Activated CD8-positive, alpha-beta T cell treated with anti-CD3 and anti-CD28 coated beads, Interleukin-2, amount 10 ng/mL, durations not matched to agents 7 days and 5 days (primary cell): ENCODE results near the gene ASTN2. TPM values are rescaled to one million over a fixed set of nuclear protein-coding genes. Genes with fewer than 3 reads are reported as not detected.
"Not testable (repeated sequence)": the region's sequence is repeated elsewhere in the genome, so short reads cannot be mapped to it uniquely, and the experiment has no call there.

Experiments
- ATAC-seq: fragments of 150-1000 bp; cut with Tn5 transposase; one replicate; pipeline ENCODE4 v1.10.0; 2021; ENCODE audit warnings: moderate library complexity
- CTCF ChIA-PET: fragments of 350-600 bp; sonication (Branson Sonifier 250); formaldehyde crosslinking; loops from one replicate; lab custom pipeline; 2021; ENCODE audit warnings: antibody characterized with exemption; lab: Charles Lee
- POLR2A ChIA-PET: fragments of 350-600 bp; sonication (Branson Sonifier 250); formaldehyde crosslinking; loops from one replicate; lab custom pipeline; 2021; ENCODE audit warnings: antibody characterized with exemption; lab: Charles Lee
- DNase-seq: peaks from one replicate; pipeline ENCODE4 v3.0.0-alpha.2; 2020
- H3K27ac Mint-ChIP-seq: one replicate; pipeline ENCODE4 v1.8.0; 2021; ENCODE audit warnings: mild to moderate bottlenecking, mixed read lengths
- H3K27me3 Mint-ChIP-seq: one replicate; pipeline ENCODE4 v1.8.0; 2021; ENCODE audit warnings: low read depth, mixed read lengths
- H3K36me3 Mint-ChIP-seq: one replicate; pipeline ENCODE4 v1.8.0; 2021; ENCODE audit warnings: low read depth, mixed read lengths
- H3K4me1 Mint-ChIP-seq: one replicate; pipeline ENCODE4 v1.8.0; 2021; ENCODE audit warnings: low read depth, mixed read lengths
- H3K4me3 Mint-ChIP-seq: one replicate; pipeline ENCODE4 v1.8.0; 2021; ENCODE audit warnings: mild to moderate bottlenecking, mixed read lengths
- H3K9me3 Mint-ChIP-seq: one replicate; pipeline ENCODE4 v1.8.0; 2022; ENCODE audit warnings: mixed read lengths; ENCODE audit not compliant: insufficient read depth
- total RNA-seq, 2 experiments: library from RNA; stranded (reverse); gene quantifications; one replicate each; pipeline ENCODE4 v1.2.3, GENCODE V29; 2021

ASTN2 gene
- total RNA-seq, 2 experiments from 2014 or later, result 4.7 to 4.9 TPM

GRCh38 chr9:116934131-116934530 lies 480.7 kb downstream of the ASTN2 start:
- ChIA-PET POLR2A (no interaction called here), CTCF (no interaction called here)
- Mint-ChIP-seq H3K4me3 (no peak overlapping the region), H3K4me1 (no peaks in the 10 kb centered on the region), H3K9me3 (no peaks in the 10 kb centered on the region), H3K27ac (no peak overlapping the region), H3K27me3 (no peaks in the 10 kb centered on the region), H3K36me3 (no peaks in the 10 kb centered on the region)
- DNase-seq (no peak), ATAC-seq (no peak)

- DNase-seq (no peak), ATAC-seq (no peak)
- H3K9me3 Mint-ChIP-seq, result no peaks in the 10 kb centered on the region
- H3K27me3 Mint-ChIP-seq, result no peaks in the 10 kb centered on the region
- no peak overlapping the region for H3K4me3 Mint-ChIP-seq
- ChIA-PET POLR2A (no interaction called here), CTCF (no interaction called here)
- H3K4me1 Mint-ChIP-seq, result no peaks in the 10 kb centered on the region
- H3K36me3 Mint-ChIP-seq, result no peaks in the 10 kb centered on the region
- no peak overlapping the region for H3K27ac Mint-ChIP-seq
Observed at GRCh38 chr9:116933251-116933650, 481.6 kb downstream of the ASTN2 start.

GRCh38 chr9:116929621-116930020 lies 485.2 kb downstream of the ASTN2 start:
- DNase-seq (no peak), ATAC-seq (no peak)
- Mint-ChIP-seq H3K4me1 (no peaks in the 10 kb centered on the region), H3K4me3 (no peak overlapping the region), H3K27me3 (no peaks in the 10 kb centered on the region), H3K9me3 (no peaks in the 10 kb centered on the region), H3K27ac (no peak overlapping the region), H3K36me3 (no peaks in the 10 kb centered on the region)
- POLR2A ChIA-PET, result no interaction called here
- CTCF ChIA-PET, result no interaction called here

DNA sequence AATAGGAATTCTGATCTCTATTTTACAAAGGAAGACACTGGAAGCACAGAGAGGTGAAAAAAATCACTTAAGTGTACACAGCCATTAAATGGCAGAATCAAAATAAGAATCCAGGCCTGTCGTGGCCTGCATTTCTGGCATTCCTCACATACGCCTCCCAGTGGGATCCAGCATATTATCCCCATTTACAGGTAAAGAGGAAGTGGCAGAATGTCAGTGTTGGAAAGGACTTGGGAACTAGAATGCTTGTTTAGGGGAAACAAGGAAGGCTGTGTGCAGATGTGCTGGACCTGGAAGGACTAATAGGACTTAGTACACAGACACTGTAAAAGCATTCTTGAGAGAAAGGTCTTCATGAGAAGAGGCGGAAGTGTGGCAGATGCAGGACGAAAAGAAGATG lies 486.0 kb downstream of the ASTN2 start:
- ATAC-seq (no peak), DNase-seq (no peak)
- ChIA-PET POLR2A (no interaction called here), CTCF (no interaction called here)
- Mint-ChIP-seq H3K4me3 (no peak overlapping the region), H3K27ac (no peak overlapping the region), H3K9me3 (no peaks in the 10 kb centered on the region), H3K27me3 (no peaks in the 10 kb centered on the region), H3K4me1 (no peaks in the 10 kb centered on the region), H3K36me3 (no peaks in the 10 kb centered on the region)

GRCh38 chr9:116928289-116928688 lies 486.6 kb downstream of the ASTN2 start:
- Mint-ChIP-seq H3K4me1 (no peaks in the 10 kb centered on the region), H3K27ac (no peak overlapping the region), H3K36me3 (no peaks in the 10 kb centered on the region), H3K9me3 (no peaks in the 10 kb centered on the region), H3K4me3 (no peak overlapping the region), H3K27me3 (no peaks in the 10 kb centered on the region)
- ATAC-seq (no peak), DNase-seq (no peak)
- ChIA-PET POLR2A (no interaction called here), CTCF (no interaction called here)

GRCh38 chr9:116927726-116928125 lies 487.1 kb downstream of the ASTN2 start:
- H3K36me3 Mint-ChIP-seq, result no peaks in the 10 kb centered on the region
- H3K27ac Mint-ChIP-seq, result no peak overlapping the region
- ChIA-PET POLR2A (no interaction called here), CTCF (no interaction called here)
- no peaks in the 10 kb centered on the region for H3K4me1 Mint-ChIP-seq
- H3K9me3 Mint-ChIP-seq, result no peaks in the 10 kb centered on the region
- no peaks in the 10 kb centered on the region for H3K27me3 Mint-ChIP-seq
- DNase-seq (no peak), ATAC-seq (no peak)
- no peak overlapping the region for H3K4me3 Mint-ChIP-seq

DNA sequence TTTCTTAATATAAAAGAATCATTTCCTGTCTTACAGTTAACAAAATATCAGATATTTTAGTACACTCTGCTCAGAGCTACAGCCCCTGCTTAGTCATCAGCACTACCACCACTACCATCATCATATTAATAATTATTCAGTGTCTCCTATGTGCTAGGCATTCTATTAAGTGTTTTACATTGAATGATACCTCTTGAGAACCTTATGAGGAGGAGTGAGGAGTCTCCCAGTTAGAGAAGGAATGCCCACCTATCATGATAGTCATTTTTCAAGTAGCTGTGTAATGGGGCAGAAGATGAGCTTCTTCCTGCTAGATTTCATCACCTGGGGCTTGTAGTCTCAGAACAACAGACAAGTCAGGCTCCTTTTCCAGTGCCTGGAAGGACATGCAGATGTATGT lies 489.7 kb downstream of the ASTN2 start:
- POLR2A ChIA-PET, result no interaction called here
- Mint-ChIP-seq H3K4me1 (no peaks in the 10 kb centered on the region), H3K27me3 (no peaks in the 10 kb centered on the region), H3K36me3 (no peaks in the 10 kb centered on the region), H3K27ac (no peak overlapping the region), H3K4me3 (no peak overlapping the region), H3K9me3 (no peaks in the 10 kb centered on the region)
- no peak for DNase-seq
- CTCF ChIA-PET, result no interaction called here
- no peak for ATAC-seq

DNA sequence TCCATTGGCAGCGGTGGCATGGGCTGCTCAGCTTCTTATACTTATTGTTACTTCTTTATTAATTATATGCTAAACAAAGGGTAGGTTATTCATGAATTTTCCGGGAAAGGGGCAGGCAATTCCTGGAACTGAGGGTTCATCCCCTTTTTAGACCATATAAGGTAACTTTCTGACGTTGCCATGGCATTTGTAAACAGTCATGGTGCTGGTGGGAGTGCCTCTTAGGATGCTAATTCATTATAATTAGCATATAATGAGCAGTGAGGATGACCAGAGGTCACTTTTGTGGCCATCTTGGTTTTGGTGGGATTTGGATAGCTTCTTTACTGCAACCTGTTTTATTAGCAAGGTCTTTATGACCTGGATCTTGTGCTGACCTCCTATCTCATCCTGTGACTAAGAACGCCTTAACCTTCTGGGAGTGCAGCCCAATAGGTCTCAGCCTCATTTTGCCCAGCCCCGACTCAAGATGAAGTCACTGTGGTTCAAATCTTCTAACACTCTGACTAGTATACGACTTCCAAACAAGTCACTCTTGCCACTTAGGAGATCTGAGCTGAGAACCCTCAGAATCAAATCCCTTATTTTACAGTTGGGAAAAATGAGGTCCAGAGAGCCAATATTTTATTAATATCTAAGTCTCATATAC lies 490.3 kb downstream of the ASTN2 start:
- H3K36me3 Mint-ChIP-seq, result no peaks in the 10 kb centered on the region
- H3K27me3 Mint-ChIP-seq, result no peaks in the 10 kb centered on the region

GRCh38 chr9:116917895-116918508 lies 496.9 kb downstream of the ASTN2 start:
- CTCF ChIA-PET, H3K4me1 Mint-ChIP-seq: not testable (repeated sequence)

More for the DNA sequence above, 490.3 kb downstream of the ASTN2 start:
- no peak for ATAC-seq
- POLR2A ChIA-PET, result no interaction called here
- Mint-ChIP-seq H3K4me3 (no peak overlapping the region), H3K9me3 (no peaks in the 10 kb centered on the region), H3K4me1 (no peaks in the 10 kb centered on the region), H3K27ac (no peak overlapping the region)
- no peak for DNase-seq
- CTCF ChIA-PET, result no interaction called here

DNA sequence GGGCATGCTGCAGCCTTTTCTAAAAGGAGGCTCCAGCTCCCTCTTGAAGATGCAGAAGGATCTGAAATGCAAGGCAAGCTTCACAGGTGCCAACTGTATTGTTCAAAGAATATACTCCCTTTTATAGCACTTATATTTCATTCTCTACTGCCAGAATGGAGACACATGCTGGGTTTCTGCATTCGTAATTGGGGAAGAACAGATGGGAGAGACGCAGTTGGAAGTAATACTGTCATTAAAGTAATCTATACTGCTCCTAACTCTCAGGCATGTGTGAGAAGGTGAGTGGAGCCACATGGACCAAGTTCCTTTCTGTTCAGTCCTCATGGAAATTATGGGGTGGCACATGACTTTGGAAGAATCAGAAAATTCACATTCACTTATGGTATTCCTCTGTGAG lies 501.3 kb downstream of the ASTN2 start:
- Mint-ChIP-seq H3K27ac (no peak overlapping the region), H3K36me3 (no peaks in the 10 kb centered on the region), H3K4me1 (no peaks in the 10 kb centered on the region), H3K4me3 (no peak overlapping the region), H3K9me3 (no peaks in the 10 kb centered on the region), H3K27me3 (no peaks in the 10 kb centered on the region)
- ATAC-seq (no peak), DNase-seq (no peak)
- ChIA-PET CTCF (no interaction called here), POLR2A (no interaction called here)

More at GRCh38 chr9:116917895-116918508, 496.9 kb downstream of the ASTN2 start:
- H3K9me3 Mint-ChIP-seq, H3K36me3 Mint-ChIP-seq, POLR2A ChIA-PET, ATAC-seq, H3K4me3 Mint-ChIP-seq, DNase-seq, H3K27me3 Mint-ChIP-seq, H3K27ac Mint-ChIP-seq: not testable (repeated sequence)

DNA sequence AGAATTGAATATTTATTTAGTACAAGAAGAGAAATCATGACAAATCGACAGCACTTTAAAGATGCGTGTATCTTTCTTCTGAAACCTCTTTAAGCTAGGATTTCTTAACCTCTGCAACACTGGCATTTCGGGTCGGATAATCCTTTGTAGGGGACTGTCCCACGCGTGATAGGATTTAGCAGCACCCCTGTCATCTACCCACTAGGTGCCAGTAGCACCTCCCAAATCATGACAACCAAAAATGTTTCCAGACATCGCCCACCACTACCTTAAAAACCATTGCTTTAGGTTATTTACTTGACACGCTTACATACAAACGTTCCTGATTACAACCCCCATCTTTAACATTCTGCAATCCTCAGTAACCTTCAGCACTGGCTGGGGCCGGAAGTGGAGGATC lies 504.7 kb downstream of the ASTN2 start:
- H3K27me3 Mint-ChIP-seq, result no peaks in the 10 kb centered on the region

GRCh38 chr9:116907989-116908388 lies 506.9 kb downstream of the ASTN2 start:
- no peak for DNase-seq
- H3K27ac Mint-ChIP-seq, result no peak overlapping the region
- ChIA-PET CTCF (no interaction called here), POLR2A (no interaction called here)
- ATAC-seq, result no peak
- no peak overlapping the region for H3K4me3 Mint-ChIP-seq
- no peaks in the 10 kb centered on the region for H3K36me3 Mint-ChIP-seq
- H3K4me1 Mint-ChIP-seq, result no peaks in the 10 kb centered on the region
- H3K27me3 Mint-ChIP-seq, result no peaks in the 10 kb centered on the region
- H3K9me3 Mint-ChIP-seq, result no peaks in the 10 kb centered on the region

More for the DNA sequence above, 504.7 kb downstream of the ASTN2 start:
- no peaks in the 10 kb centered on the region for H3K4me1 Mint-ChIP-seq
- ATAC-seq (no peak), DNase-seq (no peak)
- H3K4me3 Mint-ChIP-seq, result no peak overlapping the region
- H3K36me3 Mint-ChIP-seq, result no peaks in the 10 kb centered on the region
- ChIA-PET CTCF (no interaction called here), POLR2A (no interaction called here)
- no peaks in the 10 kb centered on the region for H3K9me3 Mint-ChIP-seq
- H3K27ac Mint-ChIP-seq, result no peak overlapping the region
